GM21526 (cell line): Measurements from ENCODE around the gene SGK1.
"Not testable (repeated sequence)": the region's sequence is repeated elsewhere in the genome, so short reads cannot be mapped to it uniquely, and the experiment has no call there.

Experiments used
- ATAC-seq: cut with Tn5 transposase; IDR thresholded peaks from one replicate; pipeline ENCODE4 v1.9.1; 2021; ENCODE audit warnings: moderate library complexity; ENCODE audit not compliant: unreplicated experiment, low FRiP score

The SGK1 gene

DNA sequence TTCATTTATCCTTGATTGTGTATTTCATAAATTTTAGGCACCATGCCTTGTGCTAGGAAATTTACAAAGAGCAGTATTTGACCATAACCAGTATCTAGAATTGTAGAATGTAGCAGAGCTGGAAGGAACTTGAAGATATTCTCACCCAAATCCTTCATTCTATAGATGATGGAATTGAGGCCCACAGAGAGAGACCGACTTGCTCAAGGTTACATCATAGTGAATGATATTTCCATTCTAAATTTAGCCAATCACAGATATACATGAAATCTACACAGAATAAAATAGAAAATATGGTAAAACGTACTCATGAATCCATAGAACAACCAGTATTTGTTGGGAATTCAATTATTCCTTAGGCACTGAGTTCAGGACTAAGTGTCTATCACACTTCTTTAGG is 10.9 kb upstream of the SGK1 start:
- no peak for ATAC-seq

DNA sequence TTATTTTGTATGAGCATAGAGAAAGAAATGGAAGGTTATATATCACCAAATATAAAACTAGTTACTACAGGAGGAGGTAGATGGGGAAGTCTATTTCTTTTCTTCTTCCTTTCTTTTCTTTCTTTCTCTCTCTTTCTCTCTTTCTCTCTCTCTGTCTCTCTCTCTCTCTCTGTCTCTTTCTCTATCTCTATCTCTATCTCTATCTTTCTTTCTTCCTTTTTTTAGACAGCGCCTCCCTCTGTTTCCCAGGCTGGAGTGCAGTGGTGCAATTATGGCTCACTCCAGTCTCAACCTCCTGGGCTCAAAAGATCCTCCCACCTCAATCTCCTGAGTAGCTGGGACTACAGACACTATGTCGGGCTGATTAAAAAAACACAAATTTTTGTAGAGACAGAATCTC is 10.2 kb upstream of the SGK1 start:
- ATAC-seq = no peak

DNA sequence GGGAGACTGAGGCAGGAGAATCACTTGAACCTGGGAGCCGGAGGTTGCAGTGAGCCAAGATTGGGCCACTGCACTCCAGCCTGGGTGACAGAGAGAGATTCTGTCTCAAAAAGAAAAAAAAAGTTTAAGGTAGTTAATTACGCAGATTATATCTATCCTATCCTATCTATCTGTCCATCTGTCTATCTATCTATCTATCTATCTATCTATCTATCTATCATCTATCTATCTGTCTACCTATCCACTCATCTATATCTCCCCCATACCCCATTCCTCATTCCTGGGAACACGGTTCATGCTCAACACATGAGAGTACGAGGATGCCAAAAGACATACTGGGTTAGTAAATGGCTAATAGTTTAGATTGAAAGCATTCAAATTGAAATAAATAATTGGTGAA is 8.3 kb upstream of the SGK1 start:
- ATAC-seq = not testable (repeated sequence)

DNA sequence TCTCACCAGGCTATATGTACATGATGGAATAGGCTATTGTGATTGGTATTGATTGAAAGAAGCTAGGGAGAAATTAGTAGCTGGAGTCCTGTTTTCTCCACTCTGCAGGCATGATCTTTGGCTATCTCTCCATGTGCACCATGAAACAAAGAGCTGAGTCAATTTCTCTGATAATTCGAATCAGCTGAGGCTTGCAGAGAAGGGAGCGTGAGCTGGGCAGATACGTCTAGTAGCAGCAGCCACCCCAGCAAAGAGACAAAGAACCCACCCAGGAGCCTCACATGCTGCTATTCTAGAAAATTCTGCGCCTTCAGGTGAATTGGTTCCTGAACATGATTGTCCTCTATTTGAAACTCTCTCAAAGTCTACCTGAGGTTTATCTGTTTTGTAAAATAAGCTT is 6.9 kb upstream of the SGK1 start:
- ATAC-seq = no peak

DNA sequence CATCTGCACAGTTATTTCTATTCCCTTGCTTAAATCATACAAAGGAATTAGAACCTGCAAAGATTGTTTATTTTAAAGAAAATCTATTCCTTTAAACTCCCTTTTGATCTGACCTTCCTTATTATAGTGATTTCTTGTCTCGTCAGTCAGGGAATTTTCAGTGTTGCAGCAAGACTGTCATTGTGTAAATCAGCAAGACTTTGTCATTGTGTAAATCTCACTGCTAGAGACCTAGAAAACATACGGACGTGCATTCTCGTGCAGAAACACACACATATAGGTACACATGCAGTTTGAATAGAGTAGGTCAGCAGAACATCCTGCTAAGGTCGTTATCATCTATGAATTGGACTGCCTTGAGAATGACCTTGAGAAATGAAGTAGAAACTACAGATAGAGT is 6.2 kb upstream of the SGK1 start:
- ATAC-seq = no peak

DNA sequence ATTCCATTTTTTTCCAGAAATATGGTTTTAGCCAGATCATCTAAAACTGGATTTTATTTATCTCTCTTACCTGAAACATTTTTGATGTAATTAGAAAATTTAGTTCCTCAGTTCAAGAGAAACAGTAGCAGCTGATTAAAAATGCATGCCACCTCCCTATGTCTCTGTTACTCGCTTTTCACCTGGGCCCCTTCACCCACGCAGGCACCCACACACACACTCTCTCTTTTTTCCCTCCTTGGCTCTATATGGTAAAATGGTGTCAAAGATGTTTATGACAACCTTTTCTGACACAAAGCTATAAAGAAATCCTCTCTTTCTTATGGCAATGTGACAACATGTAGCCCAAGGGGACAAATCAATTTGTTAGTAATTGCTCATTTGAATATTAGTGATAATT is 5.8 kb upstream of the SGK1 start:
- no peak for ATAC-seq

DNA sequence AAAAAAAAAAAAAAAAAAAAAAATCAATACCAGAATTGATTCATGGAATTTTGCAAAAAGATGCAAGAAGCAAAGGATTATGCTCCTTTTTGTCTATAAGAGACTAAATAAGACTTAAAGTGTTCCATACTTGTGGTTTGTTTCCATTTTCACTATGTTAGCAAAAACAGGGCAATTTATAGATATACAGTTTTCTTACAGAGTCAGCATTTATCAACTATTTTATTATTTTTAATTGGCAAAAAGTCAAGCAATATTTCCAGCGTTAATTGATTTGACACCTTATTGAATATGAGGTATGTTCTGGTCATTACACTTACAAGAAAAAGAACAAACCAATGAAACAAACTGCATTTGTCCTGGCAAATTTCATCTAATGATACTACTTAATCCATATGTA is 5.4 kb upstream of the SGK1 start:
- no peak for ATAC-seq

DNA sequence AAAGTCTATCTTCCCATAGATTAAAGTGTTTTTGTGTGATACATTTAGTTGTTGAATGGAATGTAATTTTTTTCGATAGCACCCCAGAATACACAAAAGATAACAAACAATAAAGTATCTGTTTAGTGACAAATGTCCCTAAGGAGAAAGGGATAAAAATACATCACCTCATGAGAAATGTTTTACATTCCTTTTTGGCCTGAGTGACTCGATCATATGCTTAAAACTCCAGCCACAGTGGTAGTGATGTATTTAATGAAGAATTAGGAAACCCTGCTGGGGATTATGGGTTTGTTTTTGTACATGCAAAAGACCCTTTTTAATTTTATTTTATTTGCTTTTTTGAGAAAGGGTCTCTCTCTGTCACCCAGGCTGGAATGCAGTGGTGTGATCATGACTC is 4.3 kb upstream of the SGK1 start:
- no peak for ATAC-seq

DNA sequence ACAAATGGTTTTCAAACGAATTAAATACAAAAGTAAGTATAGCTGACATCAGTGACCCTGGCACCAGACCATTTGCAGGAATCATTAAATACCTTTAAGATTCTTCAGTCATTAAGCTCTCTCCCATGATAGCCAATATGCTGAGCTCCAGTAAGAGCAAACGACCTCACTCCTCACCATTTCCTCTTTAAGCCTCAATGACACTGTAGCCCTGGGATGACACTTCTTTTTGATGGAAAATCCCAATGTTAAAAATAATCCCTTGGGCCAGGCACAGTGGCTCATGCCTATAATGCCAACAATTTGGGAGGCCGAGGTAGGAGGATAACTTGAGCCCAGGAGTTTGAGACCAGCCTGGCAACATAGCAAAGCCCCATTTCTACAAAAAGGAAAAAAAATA is 3.3 kb upstream of the SGK1 start:
- no peak for ATAC-seq

DNA sequence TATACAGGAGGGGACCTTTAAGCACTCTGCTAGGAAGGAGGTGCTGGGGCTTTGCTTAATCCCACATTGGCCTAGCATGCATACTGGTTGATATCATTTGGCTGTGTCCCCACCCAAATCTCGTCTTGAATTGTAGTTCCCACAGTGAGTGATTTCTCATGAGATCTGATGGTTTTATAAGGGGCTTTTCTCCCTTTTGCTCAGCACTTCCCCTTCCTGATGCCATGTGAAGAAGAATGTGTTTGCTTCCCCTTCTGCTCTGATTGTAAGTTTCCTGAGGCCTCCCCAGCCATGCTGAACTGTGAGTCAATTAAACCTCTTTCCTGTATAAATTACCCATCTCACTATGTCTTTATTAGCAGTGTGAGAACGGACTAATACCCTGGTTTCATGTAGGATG is 1.8 kb upstream of the SGK1 start:
- ATAC-seq = not testable (repeated sequence)

DNA sequence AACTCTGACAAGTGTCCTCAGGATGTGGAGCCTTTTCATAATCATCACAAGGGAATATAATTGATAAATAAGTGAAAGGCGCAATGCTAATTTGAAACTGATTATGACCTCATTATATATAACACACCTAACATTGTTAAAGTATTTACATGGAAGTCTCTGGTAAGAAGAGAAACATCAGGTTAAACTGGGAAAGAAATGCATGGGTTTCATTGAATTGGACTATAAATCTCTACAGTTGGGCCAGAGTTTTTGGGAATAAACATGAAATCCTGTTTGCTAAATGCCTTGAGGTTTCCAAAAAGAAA is 1.0 kb upstream of the SGK1 start:
- ATAC-seq = no peak

DNA sequence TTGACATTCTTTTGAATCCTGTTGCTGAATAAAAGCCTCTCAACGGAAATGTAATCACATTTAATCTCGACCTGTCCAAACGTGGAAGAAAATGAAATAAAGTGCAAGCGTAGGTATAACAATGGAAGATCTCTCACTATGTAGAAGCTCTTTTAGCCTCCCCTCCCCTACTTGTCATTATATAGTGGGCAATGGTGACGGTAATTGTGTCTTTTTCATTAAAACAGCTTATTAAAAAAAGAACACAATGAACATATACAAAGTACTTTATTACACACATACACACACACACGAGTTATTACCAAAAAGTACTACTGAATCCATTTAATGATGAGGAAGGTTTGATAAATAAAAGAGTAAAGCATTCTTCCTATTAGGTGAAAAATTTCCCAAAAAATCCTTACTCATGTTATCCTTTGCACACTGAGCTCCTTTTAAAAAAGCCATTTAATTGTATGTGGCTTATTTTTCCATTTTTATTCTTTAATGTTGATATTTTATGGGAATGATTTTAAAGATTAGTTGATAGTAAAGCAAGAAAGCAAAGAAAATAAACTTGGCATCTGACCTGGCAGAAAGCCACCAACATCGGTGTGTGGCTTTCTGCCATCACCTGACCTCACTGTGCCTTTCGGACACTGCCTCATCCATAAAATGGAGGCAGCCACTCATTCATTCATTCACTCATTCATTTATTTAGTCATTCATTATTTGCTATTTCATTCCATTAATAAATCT is 493 bp upstream of the SGK1 start:
- no peak for ATAC-seq

DNA sequence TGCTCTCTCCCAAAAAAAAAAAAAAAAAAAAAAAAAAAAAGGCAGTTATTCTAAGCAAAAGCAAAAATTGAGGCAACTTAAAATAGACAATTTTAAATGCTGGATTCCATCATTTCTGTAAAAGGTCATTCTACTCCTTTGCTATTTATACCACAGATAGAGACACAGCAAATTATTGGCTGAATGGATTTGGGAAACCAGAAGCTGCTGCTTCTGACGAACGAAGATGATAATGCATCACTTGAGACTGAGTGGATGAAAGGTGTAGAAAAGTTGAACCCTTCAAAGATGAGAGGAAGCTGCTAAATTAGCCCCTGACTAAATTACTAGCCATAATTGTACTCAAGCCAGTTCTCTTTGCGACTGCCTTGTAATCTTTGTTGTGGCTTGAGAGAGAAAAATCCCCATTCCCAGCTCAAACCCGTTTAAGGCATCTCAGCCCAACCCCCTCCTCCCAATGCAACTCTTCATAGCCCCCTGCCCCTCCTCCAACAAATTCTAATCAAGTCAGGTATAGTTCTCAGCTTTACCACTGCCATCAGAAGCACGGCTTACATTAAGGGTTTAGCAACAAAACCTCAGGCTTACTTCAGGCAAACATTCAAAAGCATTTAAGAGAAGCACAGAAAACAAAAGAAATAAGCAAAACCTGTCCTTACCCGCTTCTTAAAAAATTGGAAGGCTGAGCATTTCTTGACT is 1.0 kb downstream of the SGK1 start:
- ATAC-seq = no peak

DNA sequence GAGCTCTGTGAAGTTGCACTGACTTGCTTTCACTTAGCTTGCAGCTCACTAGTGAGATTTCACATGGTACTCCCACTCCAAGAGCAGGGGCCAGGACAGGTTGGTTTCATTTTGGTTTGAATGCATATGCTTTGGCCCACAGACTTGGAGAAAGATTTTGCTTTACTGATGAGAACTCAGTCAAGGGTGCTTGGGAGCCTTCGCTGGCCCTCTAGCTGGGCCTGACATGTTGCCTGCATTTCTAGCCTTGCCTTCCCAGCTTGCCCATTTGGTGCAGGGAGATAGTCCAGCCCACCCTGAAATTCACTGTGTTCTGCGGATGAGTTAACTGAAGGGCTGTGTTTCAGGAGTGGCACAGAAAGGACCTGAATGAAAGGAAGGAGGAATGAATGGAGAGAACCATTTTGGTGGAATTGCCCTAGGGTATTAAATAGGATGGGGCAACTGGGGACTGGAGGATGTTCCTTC is 1.9 kb downstream of the SGK1 start:
- no peak for ATAC-seq

DNA sequence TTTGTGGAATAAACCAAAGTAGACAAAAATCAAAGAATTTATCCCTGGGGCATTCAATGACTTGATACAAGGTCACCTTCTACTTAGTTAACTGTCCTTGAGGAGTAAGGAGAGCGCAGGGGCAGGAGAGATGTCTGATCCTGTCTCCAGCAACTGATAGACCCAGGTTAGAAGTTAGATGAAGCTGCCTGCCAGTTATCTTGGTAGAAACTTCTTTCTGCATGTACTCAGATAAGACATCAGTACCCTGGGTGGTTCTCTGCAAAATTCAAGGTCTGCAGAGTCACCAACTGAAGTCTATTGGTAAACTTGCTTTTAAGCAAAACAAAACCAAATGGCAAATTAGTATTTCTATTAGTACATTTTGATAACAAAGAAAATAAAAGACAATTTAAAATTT is 2.7 kb downstream of the SGK1 start:
- ATAC-seq = no peak

DNA sequence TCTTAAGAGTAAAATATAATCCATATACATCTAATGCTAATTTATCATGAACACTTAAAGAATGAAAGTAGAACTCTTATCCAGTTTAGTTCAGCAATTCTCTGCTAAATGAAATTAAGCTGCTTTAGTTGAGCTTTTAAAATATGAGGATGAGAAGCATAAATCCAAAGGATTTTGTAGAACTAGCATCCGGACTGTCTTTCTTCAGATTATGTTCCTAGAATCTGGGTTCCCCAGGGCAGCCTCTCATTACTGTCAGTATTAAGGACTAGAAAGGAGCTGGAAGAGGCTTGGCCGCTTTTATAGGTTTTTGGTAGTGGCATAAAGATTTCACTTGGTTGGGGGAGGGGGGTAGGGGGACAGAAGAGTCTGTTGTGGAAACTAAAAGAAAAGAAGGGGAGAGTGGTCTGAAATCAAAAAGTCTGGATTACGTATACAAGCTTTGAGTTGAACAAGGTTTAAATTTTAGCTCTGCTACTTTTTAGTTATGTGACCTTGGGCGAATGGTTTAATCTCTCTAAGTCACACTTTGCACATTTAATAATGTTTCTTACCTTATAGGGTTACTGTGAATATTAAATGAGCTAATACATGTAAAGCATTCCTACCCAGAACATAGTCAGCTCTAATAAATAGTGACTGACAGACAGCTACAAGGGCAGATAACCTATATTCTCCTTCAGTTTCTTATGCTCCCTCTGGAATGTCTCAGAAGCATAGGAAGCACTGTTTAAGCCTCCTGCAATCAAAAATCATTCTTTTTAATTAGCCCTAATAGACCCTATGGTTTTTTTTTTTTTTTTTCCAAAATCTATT is 3.7 kb downstream of the SGK1 start:
- ATAC-seq = no peak

DNA sequence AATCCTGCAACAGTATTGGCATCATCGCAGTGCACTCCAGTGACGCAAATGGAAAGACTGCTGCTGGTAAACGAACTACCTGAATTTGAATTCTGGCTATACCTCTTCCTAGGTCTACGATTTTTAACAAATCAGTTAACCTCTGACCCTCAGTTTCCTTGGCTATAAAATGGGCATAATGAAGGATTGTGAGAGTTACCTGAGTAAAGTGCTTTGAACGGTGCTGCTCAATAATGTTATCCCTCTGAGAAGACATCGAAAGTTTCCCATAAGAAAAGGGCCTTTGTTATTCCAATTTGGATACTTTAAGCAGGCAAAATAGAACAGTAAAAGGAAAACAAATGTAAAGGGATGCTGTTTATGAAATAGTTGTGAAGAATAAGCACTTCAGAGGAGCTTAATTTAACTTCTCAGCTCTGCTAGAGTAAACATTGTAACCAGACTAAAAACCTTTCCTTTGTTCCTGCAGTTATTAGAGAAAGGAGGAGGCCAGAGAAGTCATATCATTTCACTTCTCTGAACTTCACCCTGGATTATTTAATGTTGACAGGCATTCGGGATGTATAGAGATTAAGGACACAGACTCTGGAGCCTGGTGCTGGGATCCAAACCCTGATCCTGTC is 5.8 kb downstream of the SGK1 start:
- no peak for ATAC-seq

DNA sequence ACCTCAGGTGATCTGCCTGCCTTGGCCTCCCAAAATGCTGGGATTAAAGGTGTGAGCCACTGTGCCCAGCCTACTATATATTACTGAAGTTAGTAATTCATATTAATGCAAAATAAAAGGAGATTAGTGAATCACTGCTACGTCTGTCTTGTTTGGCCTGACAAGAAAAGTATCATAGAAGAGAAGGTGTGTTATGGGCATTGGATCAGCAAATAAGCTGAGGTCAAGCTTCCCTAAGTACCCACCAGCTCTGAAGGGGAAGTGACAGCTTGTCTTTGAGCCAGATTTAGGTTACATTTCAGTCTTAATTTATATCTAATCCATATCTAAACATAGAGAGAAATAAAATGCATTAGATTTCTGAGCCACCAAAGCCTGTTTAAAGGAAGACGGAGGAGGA is 7.1 kb downstream of the SGK1 start:
- ATAC-seq = no peak

DNA sequence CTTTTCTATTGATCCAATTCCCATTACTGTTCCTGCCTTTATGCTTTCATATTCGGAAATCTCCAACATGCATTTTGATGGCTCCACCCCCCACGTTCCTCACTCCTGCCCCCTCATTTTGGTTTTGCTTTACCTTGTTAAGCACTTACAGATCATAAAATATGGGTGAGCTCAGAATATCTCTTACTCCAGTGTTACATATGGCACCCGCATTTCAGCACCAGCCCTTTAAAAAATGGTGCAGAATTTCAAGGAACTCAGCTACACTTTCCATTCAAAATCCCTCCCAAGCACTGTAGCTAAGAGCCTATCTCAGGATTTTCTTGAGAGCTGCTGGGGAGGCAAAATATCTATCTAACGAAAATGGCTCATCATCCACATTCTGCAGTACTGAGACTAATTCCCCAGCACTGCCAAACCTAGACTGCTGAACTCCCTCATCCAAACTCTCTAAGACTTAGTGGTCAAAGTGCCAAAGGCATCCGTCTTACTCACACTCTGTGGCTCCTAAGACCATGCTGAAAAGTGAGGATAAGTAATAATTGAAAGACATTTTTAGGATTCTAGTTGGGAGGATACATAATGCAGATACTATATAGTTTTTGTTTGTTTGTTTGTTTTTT is 7.8 kb downstream of the SGK1 start:
- ATAC-seq = no peak

DNA sequence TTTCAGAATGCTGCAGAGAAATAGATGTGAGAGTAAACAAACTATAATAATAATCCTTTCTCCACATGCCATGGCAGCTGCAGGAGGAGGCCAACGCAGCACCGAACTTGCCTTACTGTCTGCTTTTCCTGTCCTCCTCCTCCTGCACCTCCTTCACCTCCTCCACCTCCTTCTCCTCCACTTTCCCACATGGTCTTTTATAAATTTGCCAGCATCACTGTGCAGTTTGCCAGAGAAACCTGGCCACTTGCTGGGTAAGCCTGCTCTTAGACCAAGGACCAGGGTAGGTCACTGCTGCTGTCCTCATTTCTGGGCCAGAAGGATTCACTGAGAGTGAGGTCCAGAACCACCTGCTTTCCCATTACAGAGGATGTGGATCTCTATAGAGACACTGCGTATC is 8.7 kb downstream of the SGK1 start:
- ATAC-seq = no peak

DNA sequence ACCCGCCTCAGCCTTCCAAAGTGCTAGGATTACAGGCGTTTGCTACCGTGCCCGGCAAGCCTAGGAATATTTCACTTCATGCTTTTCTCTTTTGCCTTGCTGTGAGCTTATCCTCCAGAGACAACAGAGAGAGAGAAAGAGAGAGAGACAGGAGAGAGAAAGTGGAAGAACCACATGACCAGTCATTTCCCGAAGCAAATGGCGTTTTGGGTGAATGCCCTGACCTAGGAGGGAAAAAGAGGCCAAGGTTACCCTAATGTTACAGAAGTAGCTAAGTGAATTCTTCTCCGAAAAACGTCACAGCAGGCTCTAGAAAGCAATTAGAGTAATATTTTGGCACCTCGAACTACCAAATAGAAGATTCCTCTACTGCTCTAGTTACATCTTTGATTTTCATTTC is 9.1 kb downstream of the SGK1 start:
- no peak for ATAC-seq
